Bronchial epithelial cell (primary cell): Measurements from ENCODE around the gene ACAA2. TPM values are rescaled to one million over a fixed set of nuclear protein-coding genes. Genes with fewer than 3 reads are reported as not detected.
A peak's percentile ranks its signal among the peaks of the same experiment; 100 is the strongest.

Source experiments
- DNase-seq: peaks from one replicate; pipeline ENCODE4 v3.0.0-alpha.2; 2010; ENCODE audit warnings: low read depth
- FAIRE-seq: peaks from 2 replicates; lab custom pipeline; 2011; peaks lifted over from hg19 to GRCh38; lab: Jason Lieb, UNC
- H3K27me3 ChIP-seq: 2 replicates; pipeline ENCODE4 v1.5.1; 2011; ENCODE audit warnings: low read length; ENCODE audit not compliant: control insufficient read depth, insufficient read depth
- H3K36me3 ChIP-seq: 2 replicates; pipeline ENCODE4 v1.5.1; 2011; ENCODE audit warnings: low read length; ENCODE audit not compliant: control insufficient read depth, insufficient read depth
- H3K4me3 ChIP-seq: 2 replicates; pipeline ENCODE4 v1.5.1; 2011; ENCODE audit warnings: mild to moderate bottlenecking, low read depth, low read length, control low read depth
- total RNA-seq: library from RNA; depleted of rRNA; stranded (reverse); fragments of >200 nt; gene quantifications from 2 replicates; pipeline ENCODE4 v1.2.1, GENCODE V29; 2014
- TF ChIP-seq, protein P1 (sequence below): IDR thresholded peaks from 2 replicates; pipeline ENCODE4 v1.5.1; 2011; ENCODE audit warnings: mild to moderate bottlenecking, moderate library complexity, low read length, control low read depth, inconsistent platforms; ENCODE audit not compliant: insufficient read depth, severe bottlenecking

Gene ACAA2
- total RNA-seq, 1 donor from 2014 or later: 10.3 TPM

- H3K36me3 ChIP-seq: no peaks in the 10 kb centered on the region
- DNase-seq (peak; percentile 79), FAIRE-seq (no peak)
- H3K4me3 ChIP-seq: no peak overlapping the region
- TF ChIP-seq, protein P1, sequence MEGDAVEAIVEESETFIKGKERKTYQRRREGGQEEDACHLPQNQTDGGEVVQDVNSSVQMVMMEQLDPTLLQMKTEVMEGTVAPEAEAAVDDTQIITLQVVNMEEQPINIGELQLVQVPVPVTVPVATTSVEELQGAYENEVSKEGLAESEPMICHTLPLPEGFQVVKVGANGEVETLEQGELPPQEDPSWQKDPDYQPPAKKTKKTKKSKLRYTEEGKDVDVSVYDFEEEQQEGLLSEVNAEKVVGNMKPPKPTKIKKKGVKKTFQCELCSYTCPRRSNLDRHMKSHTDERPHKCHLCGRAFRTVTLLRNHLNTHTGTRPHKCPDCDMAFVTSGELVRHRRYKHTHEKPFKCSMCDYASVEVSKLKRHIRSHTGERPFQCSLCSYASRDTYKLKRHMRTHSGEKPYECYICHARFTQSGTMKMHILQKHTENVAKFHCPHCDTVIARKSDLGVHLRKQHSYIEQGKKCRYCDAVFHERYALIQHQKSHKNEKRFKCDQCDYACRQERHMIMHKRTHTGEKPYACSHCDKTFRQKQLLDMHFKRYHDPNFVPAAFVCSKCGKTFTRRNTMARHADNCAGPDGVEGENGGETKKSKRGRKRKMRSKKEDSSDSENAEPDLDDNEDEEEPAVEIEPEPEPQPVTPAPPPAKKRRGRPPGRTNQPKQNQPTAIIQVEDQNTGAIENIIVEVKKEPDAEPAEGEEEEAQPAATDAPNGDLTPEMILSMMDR: peak; percentile 84
- H3K27me3 ChIP-seq: no peaks in the 10 kb centered on the region
Observed at GRCh38 chr18:49768051-49768391, 45.3 kb downstream of the ACAA2 start.

GRCh38 chr18:49767111-49768050 is 46.0 kb downstream of the ACAA2 start:
- no peaks in the 10 kb centered on the region for H3K27me3 ChIP-seq
- H3K4me3 ChIP-seq: no peak overlapping the region
- FAIRE-seq: no peak
- no peak for DNase-seq
- TF ChIP-seq, protein P1: no peak
- no peaks in the 10 kb centered on the region for H3K36me3 ChIP-seq

GRCh38 chr18:49766646-49767045 is 46.7 kb downstream of the ACAA2 start:
- H3K27me3 ChIP-seq: no peaks in the 10 kb centered on the region
- no peak overlapping the region for H3K4me3 ChIP-seq
- FAIRE-seq (no peak), DNase-seq (no peak)
- H3K36me3 ChIP-seq: no peaks in the 10 kb centered on the region
- TF ChIP-seq, protein P1: no peak

- DNase-seq: no peak
- H3K36me3 ChIP-seq: no peaks in the 10 kb centered on the region
- TF ChIP-seq, protein P1: no peak
- no peaks in the 10 kb centered on the region for H3K27me3 ChIP-seq
- H3K4me3 ChIP-seq: no peak overlapping the region
- no peak for FAIRE-seq
Observed at GRCh38 chr18:49764032-49764431, 49.3 kb downstream of the ACAA2 start.

- FAIRE-seq: no peak
- Histone ChIP-seq H3K4me3 (no peak overlapping the region), H3K27me3 (no peaks in the 10 kb centered on the region), H3K36me3 (no peaks in the 10 kb centered on the region)
- no peak for DNase-seq
- TF ChIP-seq, protein P1: no peak
Observed at GRCh38 chr18:49763590-49763989, 49.7 kb downstream of the ACAA2 start.
